K562 (cell line): ENCODE measurements around the gene RCL1. TPM values are rescaled to one million over a fixed set of nuclear protein-coding genes. Genes with fewer than 3 reads are reported as not detected.

Source experiments
- ATAC-seq: fragments of 200-7000 bp; cut with Tn5 transposase; 3 replicates; pipeline ENCODE4 v1.9.1; 2020; ENCODE audit warnings: moderate library complexity
- BruUV-seq: library from RNA; stranded (reverse); fragments of 400-500 nt; replicated peaks from 2 replicates; lab custom pipeline; 2021; lab: Mats Ljungman, UMichigan
- CTCF ChIA-PET: fragments of 300-600 bp; formaldehyde crosslinking; extraction: SDS; loops from one replicate; lab custom pipeline; 2021; ENCODE audit warnings: low intra/inter-chr PET ratio; lab: Yijun Ruan, JAX
- POLR2A ChIA-PET: fragments of 300-600, 350-650 bp; sonication (Branson Sonifier 250); formaldehyde crosslinking; extraction: SDS; loops from one replicate; lab custom pipeline; 2021; ENCODE audit warnings: antibody characterized with exemption, inconsistent platforms; lab: Yijun Ruan, JAX
- DNase-seq, 4 experiments: peaks; one replicate each; pipeline versions ENCODE4 v3.0.0 to v3.0.0-alpha.2; 2011 to 2018; ENCODE audit warnings: low spot score in 3 of 4, mixed read lengths in 3 of 4; ENCODE audit errors: extremely low read depth in 1 of 4
- FAIRE-seq: peaks from 2 replicates; lab custom pipeline; 2011; peaks lifted over from hg19 to GRCh38; lab: Jason Lieb, UNC
- H2AFZ ChIP-seq: 2 replicates; pipeline ENCODE4 v1.6.0; 2011; ENCODE audit warnings: low read depth, low read length, control low read depth, inconsistent platforms
- H3K27ac ChIP-seq: fragments of 200-600 bp; 3 replicates; pipeline ENCODE4 v1.8.0; 2011; ENCODE audit warnings: low read depth, mild to moderate bottlenecking, control low read depth, inconsistent platforms, low read length, moderate library complexity, mixed read lengths; ENCODE audit errors: extremely low read depth
- H3K27me3 ChIP-seq, 2 experiments: fragments of 300-600 bp in 1 of 2; 2 replicates in 1 of 2; 3 replicates in 1 of 2; pipeline versions ENCODE4 v1.6.0 to v1.8.0; 2011; ENCODE audit warnings: inconsistent platforms in 2 of 2, low read length in 2 of 2, mild to moderate bottlenecking in 1 of 2, mixed read lengths in 1 of 2, moderate library complexity in 1 of 2; ENCODE audit not compliant: control insufficient read depth in 2 of 2, insufficient read depth in 2 of 2
- H3K36me3 ChIP-seq: fragments of 300-600 bp; 3 replicates; pipeline ENCODE4 v1.8.0; 2011; ENCODE audit warnings: mild to moderate bottlenecking, low read length, inconsistent platforms; ENCODE audit not compliant: control insufficient read depth, insufficient read depth
- H3K4me1 ChIP-seq, 2 experiments: fragments of 200-600 bp in 1 of 2; replicated peaks in 1 of 2; 2 replicates in 1 of 2; 3 replicates in 1 of 2; pipeline versions ENCODE4 v1.5.1 to v1.8.0; 2011; ENCODE audit warnings: inconsistent platforms in 2 of 2, low read length in 2 of 2, mild to moderate bottlenecking in 1 of 2, mixed read lengths in 1 of 2, moderate library complexity in 1 of 2; ENCODE audit not compliant: control insufficient read depth in 2 of 2, insufficient read depth in 2 of 2
- H3K4me2 ChIP-seq: 2 replicates; pipeline ENCODE4 v1.6.1; 2011; ENCODE audit warnings: low read length, control low read depth, inconsistent platforms, mixed read lengths; ENCODE audit not compliant: insufficient read depth
- H3K4me3 ChIP-seq: fragments of 200-600 bp; sonication (generic), shearing (Covaris generic); 2 replicates; pipeline ENCODE4 v1.5.1; 2016; ENCODE audit warnings: control low read depth, inconsistent platforms
- H3K79me2 ChIP-seq: fragments of 200-600 bp; 3 replicates; pipeline ENCODE4 v1.8.0; 2011; ENCODE audit warnings: low read length, inconsistent platforms; ENCODE audit not compliant: control insufficient read depth, insufficient read depth
- H3K9ac ChIP-seq, 2 experiments: 2 replicates each; pipeline versions ENCODE4 v1.6.0 to v1.6.1; 2011; ENCODE audit warnings: low read depth in 2 of 2, low read length in 2 of 2, control low read depth in 1 of 2, inconsistent platforms in 1 of 2, mild to moderate bottlenecking in 1 of 2, mixed read lengths in 1 of 2; ENCODE audit not compliant: insufficient read depth in 1 of 2
- H3K9me1 ChIP-seq: one replicate; pipeline ENCODE4 v1.6.0; 2011; ENCODE audit warnings: inconsistent platforms, mild to moderate bottlenecking, low read length, moderate library complexity; ENCODE audit not compliant: control insufficient read depth, insufficient read depth
- H3K9me3 ChIP-seq: replicated peaks from 2 replicates; pipeline ENCODE4 v1.5.1; 2011; ENCODE audit warnings: low read depth, low read length, inconsistent platforms; ENCODE audit not compliant: control insufficient read depth, insufficient read depth
- H4K20me1 ChIP-seq: replicated peaks from 2 replicates; pipeline ENCODE4 v1.6.1; 2011; ENCODE audit warnings: low read length, inconsistent platforms, mixed read lengths; ENCODE audit not compliant: control insufficient read depth, insufficient read depth
- CREB5 ChIP-seq: fragments of 250-450 bp; sonication (Bioruptor Pico); IDR thresholded peaks from 2 replicates; pipeline ENCODE4 v1.5.0; 2020; ENCODE audit warnings: mild to moderate bottlenecking
- ILF3 ChIP-seq: fragments of 450-650 bp; IDR thresholded peaks from 2 replicates; pipeline ENCODE4 v1.6.1; 2018; ENCODE audit warnings: antibody characterized with exemption, mild to moderate bottlenecking, moderate library complexity, borderline replicate concordance
- MECOM ChIP-seq: fragments of 250-450 bp; sonication (Bioruptor Pico); IDR thresholded peaks from 2 replicates; pipeline ENCODE4 v1.8.0; 2022; ENCODE audit warnings: inconsistent platforms
- MIER1 ChIP-seq: fragments of 450-650 bp; IDR thresholded peaks from 2 replicates; pipeline ENCODE4 v1.6.1; 2016; ENCODE audit warnings: antibody characterized with exemption, mild to moderate bottlenecking, low read depth
- MYC ChIP-seq, 2 experiments: fragments of 250-450 bp in 1 of 2; sonication (Bioruptor Pico) in 1 of 2; IDR thresholded peaks; 2 replicates each; pipeline versions ENCODE4 v1.5.1 to v1.6.1; 2012 to 2021; ENCODE audit warnings: low read depth in 2 of 2, borderline replicate concordance in 1 of 2, improper control_type of control experiment in 1 of 2, low read length in 1 of 2, mild to moderate bottlenecking in 1 of 2, moderate library complexity in 1 of 2
- NCOA1 ChIP-seq: fragments of 450-650 bp; IDR thresholded peaks from 2 replicates; pipeline ENCODE4 v1.6.1; 2016; ENCODE audit warnings: low read depth
- PPARD ChIP-seq: fragments of 250-450 bp; sonication (Bioruptor Pico); IDR thresholded peaks from 2 replicates; pipeline ENCODE4 v1.8.0; 2022; ENCODE audit warnings: inconsistent platforms, mild to moderate bottlenecking, moderate library complexity
- RBM25 ChIP-seq: fragments of 200-400 bp; formaldehyde crosslinking; IDR thresholded peaks from 2 replicates; pipeline ENCODE4 v1.6.1; 2018; ENCODE audit warnings: low read length, low read depth, moderate library complexity; ENCODE audit not compliant: severe bottlenecking
- TBL1XR1 ChIP-seq, 2 experiments: IDR thresholded peaks; 2 replicates each; pipeline ENCODE4 v1.6.1; 2012; ENCODE audit warnings: improper control_type of control experiment in 2 of 2, low read length in 2 of 2, mild to moderate bottlenecking in 1 of 2
- TEAD1 ChIP-seq, 2 experiments: fragments of 450-650 bp in 1 of 2; sonication (generic) in 1 of 2; formaldehyde crosslinking; IDR thresholded peaks; 2 replicates each; pipeline versions ENCODE4 v1.4.0 to v1.8.0; 2020 to 2022; ENCODE audit warnings: mild to moderate bottlenecking in 2 of 2, missing genetic modification reagents in 1 of 2
- THRB ChIP-seq: fragments of 450-650 bp; formaldehyde crosslinking; conservative IDR thresholded peaks from 2 replicates; pipeline ENCODE4 v1.4.0; 2022; ENCODE audit warnings: mild to moderate bottlenecking, missing genetic modification characterization
- TRIM28 ChIP-seq: fragments of 450-650 bp; IDR thresholded peaks from 2 replicates; pipeline ENCODE4 v1.6.1; 2017
- ZHX1 ChIP-seq: fragments of 150-350 bp; conservative IDR thresholded peaks from 2 replicates; pipeline ENCODE4 v1.6.1; 2014; ENCODE audit warnings: low read length
- ZNF143 ChIP-seq: sonication (generic); formaldehyde crosslinking; IDR thresholded peaks from 2 replicates; pipeline ENCODE4 v1.9.0; 2022; ENCODE audit warnings: mild to moderate bottlenecking, missing genetic modification reagents
- ZNF232 ChIP-seq: sonication (generic); formaldehyde crosslinking; IDR thresholded peaks from 2 replicates; pipeline ENCODE4 v1.8.0; 2022; ENCODE audit warnings: mild to moderate bottlenecking, missing genetic modification reagents
- ZNF347 ChIP-seq: fragments of 450-650 bp; formaldehyde crosslinking; IDR thresholded peaks from 2 replicates; pipeline ENCODE4 v1.4.0; 2020; ENCODE audit warnings: low read depth, mild to moderate bottlenecking, moderate library complexity
- ZNF583 ChIP-seq: fragments of 250-450 bp; sonication (Bioruptor Pico); IDR thresholded peaks from 2 replicates; pipeline ENCODE4 v1.4.0; 2020
- WGBS: fragments of 100-300 bp; shearing (Covaris generic); methylation state at CpG from one replicate; pipeline ENCODE4 v1.1.6; 2016; ENCODE audit warnings: low coverage, mixed read lengths; ENCODE audit not compliant: insufficient coverage; ENCODE audit errors: missing lambda C conversion rate; 5-methylcytosine and 5-hydroxymethylcytosine counted together
- in situ Hi-C: fragments of 300-500 bp; cut with MboI; formaldehyde crosslinking; loops from 4 replicates; pipeline ENCODE4 v1.15.0; 2018; ENCODE audit warnings: inconsistent platforms, mixed read lengths
- intact Hi-C: fragments of 100-400 bp; cut with micrococcal nuclease; formaldehyde crosslinking; loops from 2 replicates; pipeline ENCODE4 v1.14.2; 2022
- polyA plus RNA-seq, 8 experiments: library from polyadenylated mRNA; depleted of rRNA in 4 of 8; stranded (reverse) in 5 of 8; unstranded in 3 of 8; fragments of >200 nt; fragmentation: Nextera tagmentation in 2 of 8; fragmentation: Illumina TruSeq in 1 of 8; extraction: Ambion mirVana in 2 of 8; extraction: Trizol in 1 of 8; gene quantifications; 2 replicates each; pipeline versions ENCODE4 v1.2.1 to v1.2.3, GENCODE V29; 2011 to 2014; ENCODE audit warnings: inconsistent platforms in 1 of 8, missing spikeins in 1 of 8
- total RNA-seq, 7 experiments: library from RNA; depleted of rRNA in 6 of 7; stranded (reverse); fragments of >200 nt in 6 of 7; fragmentation: Illumina TruSeq in 2 of 7; extraction: Trizol in 2 of 7; gene quantifications; 2 replicates each; pipeline versions ENCODE4 v1.2.1 to v1.2.3, GENCODE V29; 2011 to 2021; ENCODE audit warnings: low replicate concordance in 1 of 7

RCL1 gene
- total and polyA plus RNA-seq, 9 of the 15 experiments (the other 6 are each of a cell fraction or from before 2014, with no cell fraction given), result 24.0 to 67.7 (median 38.6) TPM

GRCh38 chr9:4805191-4805918, 12.6 kb downstream of the RCL1 start:
- Histone ChIP-seq H3K79me2 (peaks cover 100% of the 10 kb centered on the region), H3K9me3 (peaks cover 12% of the 10 kb centered on the region), H4K20me1 (no peaks in the 10 kb centered on the region), H3K9ac (no peak overlapping the region)
- intact Hi-C loops, result no loop called here
- no peak for FAIRE-seq
- TF ChIP-seq ZNF583 (CRISPR knock-in tag) (no peak), MIER1 (no peak), TBL1XR1 (IDR thresholded peaks at IDR 0.05; ENCODE audit: low read length in 2 of 2) (no peak), RBM25 (no peak), ZHX1 (no peak), MECOM (CRISPR knock-in tag) (no peak), TRIM28 (no peak), MYC (IDR thresholded peaks at IDR 0.05; ENCODE audit: low read depth, low read length) (no peak), MYC (CRISPR knock-in tag; IDR thresholded peaks at IDR 0.05; ENCODE audit: borderline replicate concordance, low read depth) (no peak), ZNF347 (CRISPR knock-in tag) (no peak), ILF3 (no peak), TEAD1 (CRISPR knock-in tag; IDR thresholded peaks at IDR 0.05) (no peak), ZNF143 (CRISPR knock-in tag) (no peak), ZNF232 (CRISPR knock-in tag) (no peak), CREB5 (CRISPR knock-in tag) (no peak), PPARD (CRISPR knock-in tag) (no peak), NCOA1 (no peak), THRB (no peak)
- TF ChIP-seq, all 486 proteins: peak for 0
- Histone ChIP-seq H3K27ac (no peak overlapping the region), H3K9me1 (no peaks in the 10 kb centered on the region), H3K4me3 (no peak overlapping the region), H2AFZ (no peak overlapping the region), H3K27me3 (no peaks in the 10 kb centered on the region), H3K36me3 (peaks cover 40% of the 10 kb centered on the region; the same call in 2 of the 3 replicates), H3K4me2 (no peak overlapping the region), H3K4me1 (peaks cover 8 to 18% of the 10 kb centered on the region in 2 experiments; a peak in 4 of 5 replicates)
- CTCF ChIA-PET, result no interaction called here
- BruUV-seq, result no TSS peak
- POLR2A ChIA-PET, result interaction anchor here (1.1 kb wide), 1 partner anchor 12 kb away, joined by 4 read pairs; no protein-coding TSS in a partner anchor
- no peak for ATAC-seq
- no peak for DNase-seq
- in situ Hi-C loops, result no loop called here
- WGBS, result 95% methylated on average over 3 of the region's 3 CpGs
